ENCODE data around the gene SLC17A4.

DNA sequence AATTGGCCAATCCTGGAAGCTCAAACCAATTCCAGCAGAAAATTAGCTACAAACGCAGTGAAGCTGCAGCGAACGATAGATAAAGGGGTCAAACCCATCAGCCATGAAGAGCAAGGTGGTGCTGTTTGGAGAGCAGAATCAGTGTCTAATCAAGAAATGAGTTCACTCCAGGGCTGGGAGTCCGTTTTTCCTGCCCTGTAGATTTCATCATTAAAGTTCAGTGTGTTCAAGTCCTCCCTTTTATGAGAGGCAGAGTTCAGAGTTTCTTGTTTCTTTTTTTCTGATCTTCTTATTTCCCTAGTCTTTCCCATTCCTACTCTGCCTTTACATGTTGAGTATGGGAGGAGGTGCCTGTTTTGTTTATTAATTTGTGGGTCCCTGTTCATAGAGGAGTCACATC, 46.9 kb downstream of the SLC17A4 start:
- TF ChIP-seq, protein P1, sequence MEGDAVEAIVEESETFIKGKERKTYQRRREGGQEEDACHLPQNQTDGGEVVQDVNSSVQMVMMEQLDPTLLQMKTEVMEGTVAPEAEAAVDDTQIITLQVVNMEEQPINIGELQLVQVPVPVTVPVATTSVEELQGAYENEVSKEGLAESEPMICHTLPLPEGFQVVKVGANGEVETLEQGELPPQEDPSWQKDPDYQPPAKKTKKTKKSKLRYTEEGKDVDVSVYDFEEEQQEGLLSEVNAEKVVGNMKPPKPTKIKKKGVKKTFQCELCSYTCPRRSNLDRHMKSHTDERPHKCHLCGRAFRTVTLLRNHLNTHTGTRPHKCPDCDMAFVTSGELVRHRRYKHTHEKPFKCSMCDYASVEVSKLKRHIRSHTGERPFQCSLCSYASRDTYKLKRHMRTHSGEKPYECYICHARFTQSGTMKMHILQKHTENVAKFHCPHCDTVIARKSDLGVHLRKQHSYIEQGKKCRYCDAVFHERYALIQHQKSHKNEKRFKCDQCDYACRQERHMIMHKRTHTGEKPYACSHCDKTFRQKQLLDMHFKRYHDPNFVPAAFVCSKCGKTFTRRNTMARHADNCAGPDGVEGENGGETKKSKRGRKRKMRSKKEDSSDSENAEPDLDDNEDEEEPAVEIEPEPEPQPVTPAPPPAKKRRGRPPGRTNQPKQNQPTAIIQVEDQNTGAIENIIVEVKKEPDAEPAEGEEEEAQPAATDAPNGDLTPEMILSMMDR (IDR thresholded peaks at IDR 0.05) = no peak
- TF ChIP-seq POLR2AphosphoS5 (IDR thresholded peaks at IDR 0.05) (no peak), EP300 (IDR thresholded peaks at IDR 0.05; ENCODE audit: low read depth) (no peak), POLR2A (IDR thresholded peaks at IDR 0.05) (no peak)
